ENCODE results near the gene TMCO5A. TPM values are rescaled to one million over a fixed set of nuclear protein-coding genes. Genes with fewer than 3 reads are reported as not detected.

TMCO5A gene
- total RNA-seq, 1 donor from 2014 or later = not detected

DNA sequence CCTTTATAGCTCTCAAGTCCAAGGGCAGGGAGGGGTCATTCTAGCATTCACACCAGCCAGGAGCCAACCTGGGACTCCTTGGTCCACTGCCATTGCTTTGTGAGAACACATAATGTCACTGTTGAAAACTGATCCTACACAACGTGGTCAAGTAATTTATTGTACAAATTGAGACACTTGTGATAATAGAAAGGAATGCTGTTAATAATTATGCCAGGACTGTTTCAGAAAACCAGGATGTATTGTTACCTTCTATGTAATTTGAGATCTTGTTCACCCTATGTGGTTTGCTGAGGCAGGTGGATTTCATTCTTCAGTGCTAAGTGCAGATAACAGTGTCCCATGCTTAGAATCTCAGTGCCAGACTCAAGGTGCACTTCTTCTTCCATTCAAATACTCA lies 33.3 kb downstream of the TMCO5A start:
- no peaks in the 10 kb centered on the region for H3K36me3 Mint-ChIP-seq
- H3K27me3 Mint-ChIP-seq (ENCODE audit: low read depth) = peaks cover 19% of the 10 kb centered on the region
- no peak overlapping the region for H3K4me3 Mint-ChIP-seq
- H3K4me1 Mint-ChIP-seq = no peaks in the 10 kb centered on the region
- no peak for DNase-seq (ENCODE audit: low spot score in 2 of 2, unreplicated experiment in 2 of 2)
- H3K9me3 Mint-ChIP-seq = peaks cover 24% of the 10 kb centered on the region
- H3K27ac Mint-ChIP-seq = no peak overlapping the region
- TF ChIP-seq, protein P1, sequence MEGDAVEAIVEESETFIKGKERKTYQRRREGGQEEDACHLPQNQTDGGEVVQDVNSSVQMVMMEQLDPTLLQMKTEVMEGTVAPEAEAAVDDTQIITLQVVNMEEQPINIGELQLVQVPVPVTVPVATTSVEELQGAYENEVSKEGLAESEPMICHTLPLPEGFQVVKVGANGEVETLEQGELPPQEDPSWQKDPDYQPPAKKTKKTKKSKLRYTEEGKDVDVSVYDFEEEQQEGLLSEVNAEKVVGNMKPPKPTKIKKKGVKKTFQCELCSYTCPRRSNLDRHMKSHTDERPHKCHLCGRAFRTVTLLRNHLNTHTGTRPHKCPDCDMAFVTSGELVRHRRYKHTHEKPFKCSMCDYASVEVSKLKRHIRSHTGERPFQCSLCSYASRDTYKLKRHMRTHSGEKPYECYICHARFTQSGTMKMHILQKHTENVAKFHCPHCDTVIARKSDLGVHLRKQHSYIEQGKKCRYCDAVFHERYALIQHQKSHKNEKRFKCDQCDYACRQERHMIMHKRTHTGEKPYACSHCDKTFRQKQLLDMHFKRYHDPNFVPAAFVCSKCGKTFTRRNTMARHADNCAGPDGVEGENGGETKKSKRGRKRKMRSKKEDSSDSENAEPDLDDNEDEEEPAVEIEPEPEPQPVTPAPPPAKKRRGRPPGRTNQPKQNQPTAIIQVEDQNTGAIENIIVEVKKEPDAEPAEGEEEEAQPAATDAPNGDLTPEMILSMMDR (IDR thresholded peaks at IDR 0.05; ENCODE audit: unreplicated experiment) = no peak

DNA sequence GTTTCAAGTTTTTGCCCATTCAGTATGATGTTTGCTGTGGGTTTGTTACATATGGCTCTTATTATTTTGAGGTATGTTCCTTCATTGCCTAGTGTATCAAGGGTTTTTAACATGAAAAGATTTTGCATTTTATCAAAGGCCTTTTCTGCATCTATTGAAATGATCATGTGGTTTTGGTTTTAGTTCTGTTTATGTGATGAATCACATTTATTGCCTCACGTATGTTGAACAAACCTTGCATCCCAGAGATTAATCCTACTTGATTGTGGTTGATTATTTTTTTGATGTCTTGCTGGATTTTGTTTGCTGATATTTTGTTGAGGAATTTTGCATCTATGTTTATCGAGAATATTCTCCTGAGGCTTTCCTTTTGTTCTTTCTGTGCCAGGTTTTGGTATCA lies 39.4 kb downstream of the TMCO5A start:
- Mint-ChIP-seq H3K36me3 (no peaks in the 10 kb centered on the region), H3K9me3 (peaks cover 29% of the 10 kb centered on the region)

DNA sequence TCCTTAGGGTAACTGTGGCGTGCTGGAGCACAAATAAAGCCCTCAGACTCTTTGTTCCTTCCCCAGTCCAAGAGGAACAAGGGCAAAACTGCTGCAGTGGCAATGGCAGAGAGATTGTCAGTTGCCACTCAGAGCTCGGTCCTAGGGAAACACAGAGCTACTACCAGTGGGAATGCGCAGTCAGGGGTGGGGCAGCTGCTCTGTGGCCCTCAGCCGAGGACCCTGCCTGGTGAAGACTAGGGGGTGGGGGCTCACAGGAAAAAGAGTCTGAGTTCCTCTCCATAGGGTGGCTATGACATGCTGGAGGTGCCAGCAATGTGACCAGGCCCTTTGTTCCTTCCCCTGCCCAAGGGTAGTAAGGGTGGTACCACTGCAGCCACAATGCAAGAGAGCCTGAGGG lies 43.8 kb downstream of the TMCO5A start:
- H3K9me3 Mint-ChIP-seq = peaks cover 12% of the 10 kb centered on the region
- H3K4me1 Mint-ChIP-seq = peaks cover 8% of the 10 kb centered on the region
- H3K27ac Mint-ChIP-seq = no peak overlapping the region
- peaks cover 11% of the 10 kb centered on the region for H3K27me3 Mint-ChIP-seq (ENCODE audit: low read depth)
- TF ChIP-seq, protein P1 (IDR thresholded peaks at IDR 0.05; ENCODE audit: unreplicated experiment) = no peak
- DNase-seq (ENCODE audit: low spot score in 2 of 2, unreplicated experiment in 2 of 2) = no peak
- H3K36me3 Mint-ChIP-seq = no peaks in the 10 kb centered on the region
- H3K4me3 Mint-ChIP-seq = no peak overlapping the region

More for the DNA sequence above, 39.4 kb downstream of the TMCO5A start:
- Mint-ChIP-seq H3K4me3 (no peak overlapping the region), H3K27ac (no peak overlapping the region), H3K27me3 (ENCODE audit: low read depth) (peaks cover 11% of the 10 kb centered on the region), H3K4me1 (no peaks in the 10 kb centered on the region)
- TF ChIP-seq, protein P1 (IDR thresholded peaks at IDR 0.05; ENCODE audit: unreplicated experiment) = no peak
- no peak for DNase-seq (ENCODE audit: low spot score in 2 of 2, unreplicated experiment in 2 of 2)

DNA sequence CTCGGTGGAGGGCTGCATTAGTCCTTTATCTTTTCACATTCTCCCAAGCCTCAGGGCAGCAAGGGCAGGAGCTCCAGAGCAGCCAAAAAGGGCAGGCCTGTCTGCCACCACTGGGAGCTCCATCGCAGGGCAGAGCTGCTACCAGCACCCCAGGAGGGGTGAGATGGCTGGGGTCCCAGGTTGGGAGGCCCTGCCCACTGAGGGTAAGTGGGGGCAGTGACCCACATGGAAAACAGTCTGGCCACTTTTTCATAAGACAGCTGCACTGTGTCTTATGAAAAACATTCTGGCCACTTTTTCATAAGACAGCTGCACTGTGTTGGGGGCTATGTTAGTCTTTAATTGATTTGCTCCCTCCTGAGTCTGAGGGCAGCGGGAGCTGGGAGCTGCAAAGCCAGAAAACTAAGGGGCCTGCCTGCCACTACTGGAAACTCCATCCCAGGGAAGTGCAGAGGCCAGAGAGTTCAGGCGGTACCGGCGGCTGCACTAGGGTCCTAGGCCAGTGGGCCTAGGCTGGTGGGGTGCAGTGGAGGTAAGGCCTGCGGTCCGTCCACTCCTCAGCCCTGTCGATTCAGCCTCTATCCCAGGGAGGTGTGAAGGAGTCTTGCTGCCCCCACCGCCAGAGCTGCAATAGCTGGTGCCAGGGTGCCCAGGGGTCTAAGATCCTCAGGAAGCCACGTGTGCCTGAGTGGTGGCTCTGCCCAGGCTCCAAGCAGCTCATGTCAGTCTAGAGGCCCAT lies 45.4 kb downstream of the TMCO5A start:
- DNase-seq (ENCODE audit: low spot score in 2 of 2, unreplicated experiment in 2 of 2) = no peak
- Mint-ChIP-seq H3K4me3 (no peak overlapping the region), H3K27ac (no peak overlapping the region), H3K9me3 (peaks cover 5% of the 10 kb centered on the region), H3K4me1 (peaks cover 8% of the 10 kb centered on the region), H3K36me3 (no peaks in the 10 kb centered on the region), H3K27me3 (ENCODE audit: low read depth) (peaks cover 3% of the 10 kb centered on the region)
- TF ChIP-seq, protein P1 (IDR thresholded peaks at IDR 0.05; ENCODE audit: unreplicated experiment) = no peak

DNA sequence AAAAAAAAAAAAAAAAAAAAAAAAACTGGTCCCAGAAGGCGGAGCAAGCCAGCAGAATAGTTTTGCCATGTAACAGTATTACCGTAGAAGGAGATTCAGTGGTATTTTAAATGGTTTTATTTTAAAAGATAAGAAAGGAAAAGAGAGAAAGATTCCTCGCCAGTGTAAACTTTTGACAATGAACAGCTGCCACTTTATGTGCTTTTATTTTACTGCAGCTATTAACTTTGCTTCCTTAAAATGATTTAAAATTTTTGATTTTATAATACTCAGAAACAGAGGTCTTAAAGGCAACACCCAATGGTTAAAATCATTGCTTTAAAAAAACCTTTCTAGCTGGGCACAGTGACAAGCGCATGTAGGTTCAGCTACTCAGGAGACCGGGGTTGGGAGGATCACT lies 46.8 kb downstream of the TMCO5A start:
- TF ChIP-seq, protein P1 (IDR thresholded peaks at IDR 0.05; ENCODE audit: unreplicated experiment) = no peak
- Mint-ChIP-seq H3K27ac (no peak overlapping the region), H3K36me3 (no peaks in the 10 kb centered on the region), H3K9me3 (peaks cover 5% of the 10 kb centered on the region), H3K4me3 (no peak overlapping the region), H3K27me3 (ENCODE audit: low read depth) (no peaks in the 10 kb centered on the region), H3K4me1 (peaks cover 8% of the 10 kb centered on the region)
- no peak for DNase-seq (ENCODE audit: low spot score in 2 of 2, unreplicated experiment in 2 of 2)

Data from mesothelial cell of epicardium (in vitro differentiated cells).